Muscle of arm (tissue), 14 donors: ENCODE data around the gene OR5H6. TPM values are rescaled to one million over a fixed set of nuclear protein-coding genes. Genes with fewer than 3 reads are reported as not detected.
A peak's percentile ranks its signal among the peaks of the same experiment; 100 is the strongest.
"Not testable (repeated sequence)": the region's sequence is repeated elsewhere in the genome, so short reads cannot be mapped to it uniquely, and the experiment has no call there.

Experiments used
- DNase-seq: peaks from one replicate; pipeline ENCODE4 v3.0.0-alpha.2; 2013
- long read RNA-seq, 11 donors: transcript quantifications; one replicate each; lab custom pipeline, GENCODE V29; 2026
- polyA plus RNA-seq, 12 donors: library from polyadenylated mRNA; unstranded; fragments of 120-200 nt; gene quantifications; one replicate each; pipeline ENCODE4 v1.2.1, GENCODE V29; 2013; ENCODE audit not compliant: insufficient read length in 12 of 12

The OR5H6 gene
- polyA plus RNA-seq, result not detected
- long read RNA-seq, donor 1, result 0 reads
- long read RNA-seq, donor 2, result 0 reads
- long read RNA-seq, donor 3, result 0 reads
- long read RNA-seq, donor 4, result 0 reads
- long read RNA-seq, donor 5, result 0 reads
- long read RNA-seq, donor 6, result 0 reads
- long read RNA-seq, donor 7, result 0 reads
- long read RNA-seq, donor 8, result 0 reads
- long read RNA-seq, donor 9, result 0 reads
- long read RNA-seq, donor 10, result 0 reads
- long read RNA-seq, donor 11, result 0 reads

- no peak for DNase-seq
Measured at GRCh38 chr3:98263944-98264343, at the start of gene OR5H6. OR5H6 (plus strand) TSS chr3:98264244; CDS start chr3:98264333, 89 bp downstream.

GRCh38 chr3:98215051-98215450 is 49.0 kb upstream of the OR5H6 start:
- DNase-seq, result no peak

GRCh38 chr3:98223907-98224672 is 40.0 kb upstream of the OR5H6 start:
- DNase-seq, result no peak

GRCh38 chr3:98232489-98232888 is 31.6 kb upstream of the OR5H6 start:
- no peak for DNase-seq

GRCh38 chr3:98233468-98233867 is 30.6 kb upstream of the OR5H6 start:
- DNase-seq, result no peak

- no peak for DNase-seq
Measured at GRCh38 chr3:98240131-98240530, 23.9 kb upstream of the OR5H6 start.

- no peak for DNase-seq
Measured at GRCh38 chr3:98242155-98242554, 21.9 kb upstream of the OR5H6 start.

- DNase-seq, result no peak
Measured at GRCh38 chr3:98243843-98244242, 20.2 kb upstream of the OR5H6 start.

GRCh38 chr3:98246142-98246541 is 17.9 kb upstream of the OR5H6 start:
- no peak for DNase-seq

GRCh38 chr3:98256026-98256425 is 8.0 kb upstream of the OR5H6 start:
- not testable (repeated sequence) for DNase-seq

- DNase-seq, result no peak
Measured at GRCh38 chr3:98259707-98260106, 4.3 kb upstream of the OR5H6 start.

GRCh38 chr3:98262046-98262445 is 2.0 kb upstream of the OR5H6 start:
- peak; percentile 15 for DNase-seq

GRCh38 chr3:98269846-98270245 is 5.8 kb downstream of the OR5H6 start:
- no peak for DNase-seq

GRCh38 chr3:98272126-98272525 is 8.1 kb downstream of the OR5H6 start:
- no peak for DNase-seq

- DNase-seq, result no peak
Measured at GRCh38 chr3:98274914-98275313, 10.9 kb downstream of the OR5H6 start.

- no peak for DNase-seq
Measured at GRCh38 chr3:98282205-98282604, 18.2 kb downstream of the OR5H6 start, which contains the start of gene OR5H2. OR5H2 (plus strand) TSS chr3:98282505; CDS start chr3:98282903, 398 bp downstream.

GRCh38 chr3:98290916-98291315 is 26.9 kb downstream of the OR5H6 start:
- no peak for DNase-seq

- DNase-seq, result no peak
Measured at GRCh38 chr3:98291332-98291957, 27.4 kb downstream of the OR5H6 start.
